ENCODE measurements around the gene IFI27. TPM values are rescaled to one million over a fixed set of nuclear protein-coding genes. Genes with fewer than 3 reads are reported as not detected.
"Not testable (repeated sequence)": the region's sequence is repeated elsewhere in the genome, so short reads cannot be mapped to it uniquely, and the experiment has no call there.

Gene IFI27
- polyA plus RNA-seq, 1 of the 3 experiments (the other 2 are of a cell fraction) = 1.2 TPM

DNA sequence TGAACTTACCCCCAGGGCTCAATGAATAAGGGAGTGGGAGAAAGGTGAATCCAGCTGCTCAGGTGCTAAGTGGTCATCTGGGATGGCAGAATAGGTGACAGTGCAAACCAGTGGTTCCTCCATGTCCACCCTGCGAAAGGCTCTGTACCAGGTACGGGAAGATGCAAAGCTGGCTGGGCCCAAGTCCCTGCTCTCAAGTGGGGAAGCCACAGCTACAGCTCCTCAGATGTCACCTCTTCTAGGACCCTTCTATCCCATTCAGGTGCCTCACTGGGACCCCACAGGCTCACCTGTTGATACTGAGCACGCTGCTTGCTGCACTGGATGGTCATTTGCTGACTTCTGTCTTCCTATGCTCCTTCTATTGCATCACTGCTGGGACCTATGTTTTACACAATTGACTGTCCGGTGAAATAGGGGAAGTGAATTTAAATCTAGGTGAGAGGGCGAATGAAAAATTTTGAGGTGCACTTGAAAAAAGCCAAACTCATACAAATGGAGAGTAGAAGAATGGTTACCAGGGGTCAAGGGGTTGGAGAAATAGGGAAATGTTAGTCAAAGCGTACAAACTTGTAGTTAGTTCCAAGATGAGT, 43.3 kb downstream of the IFI27 start:
- 58% methylated on average over 6 of the region's 6 CpGs for WGBS (ENCODE audit: low lambda C conversion rate)
- Histone ChIP-seq H3K9me3 (no peaks in the 10 kb centered on the region), H3K9ac (no peak overlapping the region), H4K20me1 (ENCODE audit: insufficient read depth) (no peaks in the 10 kb centered on the region), H3K27ac (ENCODE audit: low read depth in 2 of 2, low read length in 1 of 2) (no peak overlapping the region), H3K4me3 (ENCODE audit: low read depth in 2 of 2, low read length in 1 of 2) (no peak overlapping the region), H3K4me1 (ENCODE audit: control insufficient read depth in 1 of 2, insufficient read depth in 2 of 2, low read depth in 1 of 2, low read length in 1 of 2) (no peaks in the 10 kb centered on the region), H3K4me2 (no peak overlapping the region), H3F3A (replicated peaks; ENCODE audit: insufficient read depth) (no peaks in the 10 kb centered on the region), H2AFZ (ENCODE audit: low read depth) (no peak overlapping the region), H3K9me2 (no peaks in the 10 kb centered on the region), H3K36me3 (replicated peaks in 1 of 2; ENCODE audit: control insufficient read depth in 1 of 2, insufficient read depth in 2 of 2, low read length in 1 of 2) (no peaks in the 10 kb centered on the region), H3K79me2 (ENCODE audit: insufficient read depth) (no peaks in the 10 kb centered on the region), H3K27me3 (ENCODE audit: insufficient read depth) (peaks cover 10% of the 10 kb centered on the region; the same call in 1 of the 2 replicates)
- DNase-seq = no peak
- TF ChIP-seq, protein P1, sequence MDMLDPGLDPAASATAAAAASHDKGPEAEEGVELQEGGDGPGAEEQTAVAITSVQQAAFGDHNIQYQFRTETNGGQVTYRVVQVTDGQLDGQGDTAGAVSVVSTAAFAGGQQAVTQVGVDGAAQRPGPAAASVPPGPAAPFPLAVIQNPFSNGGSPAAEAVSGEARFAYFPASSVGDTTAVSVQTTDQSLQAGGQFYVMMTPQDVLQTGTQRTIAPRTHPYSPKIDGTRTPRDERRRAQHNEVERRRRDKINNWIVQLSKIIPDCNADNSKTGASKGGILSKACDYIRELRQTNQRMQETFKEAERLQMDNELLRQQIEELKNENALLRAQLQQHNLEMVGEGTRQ (IDR thresholded peaks at IDR 0.05; ENCODE audit: borderline replicate concordance, low read depth, low read length) = no peak
- no peak for TF ChIP-seq FOSL2 (IDR thresholded peaks at IDR 0.05; ENCODE audit: borderline replicate concordance, low read depth)
- no peak for TF ChIP-seq TAF1 (IDR thresholded peaks at IDR 0.05; ENCODE audit: borderline replicate concordance, low read depth, low read length)
- TF ChIP-seq SIN3A (IDR thresholded peaks at IDR 0.05; ENCODE audit: borderline replicate concordance, low read depth, low read length) = no peak
- TF ChIP-seq RAD21 (IDR thresholded peaks at IDR 0.05; ENCODE audit: low read length) = no peak
- no peak for TF ChIP-seq MEF2A (IDR thresholded peaks at IDR 0.05; ENCODE audit: borderline replicate concordance, low read depth)
- TF ChIP-seq CTCF (IDR thresholded peaks at IDR 0.05) = no peak
- TF ChIP-seq EP300 (IDR thresholded peaks at IDR 0.05; ENCODE audit: borderline replicate concordance in 1 of 2, low read depth in 1 of 2, low read length in 1 of 2) = no peak
- TF ChIP-seq, protein P2, sequence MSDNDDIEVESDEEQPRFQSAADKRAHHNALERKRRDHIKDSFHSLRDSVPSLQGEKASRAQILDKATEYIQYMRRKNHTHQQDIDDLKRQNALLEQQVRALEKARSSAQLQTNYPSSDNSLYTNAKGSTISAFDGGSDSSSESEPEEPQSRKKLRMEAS (IDR thresholded peaks at IDR 0.05; ENCODE audit: low read depth) = no peak
- TF ChIP-seq ELF1 (IDR thresholded peaks at IDR 0.05) = no peak
- TF ChIP-seq GABPA (IDR thresholded peaks at IDR 0.05; ENCODE audit: low read depth) = no peak
- no peak for TF ChIP-seq FOXM1 (IDR thresholded peaks at IDR 0.05; ENCODE audit: low read depth)
- TF ChIP-seq RFX5 (IDR thresholded peaks at IDR 0.05; ENCODE audit: low read length) = no peak
- TF ChIP-seq, protein P3, sequence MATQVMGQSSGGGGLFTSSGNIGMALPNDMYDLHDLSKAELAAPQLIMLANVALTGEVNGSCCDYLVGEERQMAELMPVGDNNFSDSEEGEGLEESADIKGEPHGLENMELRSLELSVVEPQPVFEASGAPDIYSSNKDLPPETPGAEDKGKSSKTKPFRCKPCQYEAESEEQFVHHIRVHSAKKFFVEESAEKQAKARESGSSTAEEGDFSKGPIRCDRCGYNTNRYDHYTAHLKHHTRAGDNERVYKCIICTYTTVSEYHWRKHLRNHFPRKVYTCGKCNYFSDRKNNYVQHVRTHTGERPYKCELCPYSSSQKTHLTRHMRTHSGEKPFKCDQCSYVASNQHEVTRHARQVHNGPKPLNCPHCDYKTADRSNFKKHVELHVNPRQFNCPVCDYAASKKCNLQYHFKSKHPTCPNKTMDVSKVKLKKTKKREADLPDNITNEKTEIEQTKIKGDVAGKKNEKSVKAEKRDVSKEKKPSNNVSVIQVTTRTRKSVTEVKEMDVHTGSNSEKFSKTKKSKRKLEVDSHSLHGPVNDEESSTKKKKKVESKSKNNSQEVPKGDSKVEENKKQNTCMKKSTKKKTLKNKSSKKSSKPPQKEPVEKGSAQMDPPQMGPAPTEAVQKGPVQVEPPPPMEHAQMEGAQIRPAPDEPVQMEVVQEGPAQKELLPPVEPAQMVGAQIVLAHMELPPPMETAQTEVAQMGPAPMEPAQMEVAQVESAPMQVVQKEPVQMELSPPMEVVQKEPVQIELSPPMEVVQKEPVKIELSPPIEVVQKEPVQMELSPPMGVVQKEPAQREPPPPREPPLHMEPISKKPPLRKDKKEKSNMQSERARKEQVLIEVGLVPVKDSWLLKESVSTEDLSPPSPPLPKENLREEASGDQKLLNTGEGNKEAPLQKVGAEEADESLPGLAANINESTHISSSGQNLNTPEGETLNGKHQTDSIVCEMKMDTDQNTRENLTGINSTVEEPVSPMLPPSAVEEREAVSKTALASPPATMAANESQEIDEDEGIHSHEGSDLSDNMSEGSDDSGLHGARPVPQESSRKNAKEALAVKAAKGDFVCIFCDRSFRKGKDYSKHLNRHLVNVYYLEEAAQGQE (IDR thresholded peaks at IDR 0.05; ENCODE audit: low read depth, low read length) = no peak
- TF ChIP-seq TEAD4 (IDR thresholded peaks at IDR 0.05; ENCODE audit: borderline replicate concordance, insufficient read depth) = no peak
- TF ChIP-seq JUND (IDR thresholded peaks at IDR 0.05) = no peak
- no peak for TF ChIP-seq GATA2 (CRISPR knock-in tag; IDR thresholded peaks at IDR 0.05)
- POLR2A ChIA-PET = no interaction called here
- CTCF ChIA-PET = interaction anchor here (3.7 kb wide), 1 partner anchor 16 kb away, joined by 25 read pairs; no protein-coding TSS in a partner anchor

- H3K27ac ChIP-seq (ENCODE audit: low read depth in 2 of 2, low read length in 1 of 2); POLR2A ChIA-PET; H2AFZ ChIP-seq (ENCODE audit: low read depth); H4K20me1 ChIP-seq (ENCODE audit: insufficient read depth); H3K4me3 ChIP-seq (ENCODE audit: low read depth in 2 of 2, low read length in 1 of 2); H3K9me3 ChIP-seq; H3K9me2 ChIP-seq; H3K36me3 ChIP-seq (replicated peaks in 1 of 2; ENCODE audit: control insufficient read depth in 1 of 2, insufficient read depth in 2 of 2, low read length in 1 of 2); H3K79me2 ChIP-seq (ENCODE audit: insufficient read depth); DNase-seq; H3K4me2 ChIP-seq; H3F3A ChIP-seq (replicated peaks; ENCODE audit: insufficient read depth); H3K4me1 ChIP-seq (ENCODE audit: control insufficient read depth in 1 of 2, insufficient read depth in 2 of 2, low read depth in 1 of 2, low read length in 1 of 2); H3K9ac ChIP-seq: not testable (repeated sequence)
- CTCF ChIA-PET = interaction anchor here (2.3 kb wide), 1 partner anchor 24 kb away, joined by 7 read pairs; no protein-coding TSS in a partner anchor
- WGBS (ENCODE audit: low lambda C conversion rate) = 9% methylated on average over 1 of the region's 1 CpG
- peaks cover 10% of the 10 kb centered on the region; the same call in 1 of the 2 replicates for H3K27me3 ChIP-seq (ENCODE audit: insufficient read depth)
Measured at GRCh38 chr14:94156143-94156542, 45.6 kb downstream of the IFI27 start.
